HFFc6 (cell line): ENCODE results near the gene ADGRB3. TPM values are rescaled to one million over a fixed set of nuclear protein-coding genes. Genes with fewer than 3 reads are reported as not detected.
"Not testable (repeated sequence)": the region's sequence is repeated elsewhere in the genome, so short reads cannot be mapped to it uniquely, and the experiment has no call there.

Experiments
- DNase-seq: peaks from one replicate; pipeline ENCODE4 v3.0.0-alpha.2; 2018
- H3K27ac Mint-ChIP-seq: 2 replicates; pipeline ENCODE4 v1.8.0; 2020; ENCODE audit warnings: mild to moderate bottlenecking, mixed read lengths
- H3K27me3 Mint-ChIP-seq: 2 replicates; pipeline ENCODE4 v1.8.0; 2021; ENCODE audit warnings: mild to moderate bottlenecking, moderate library complexity, mixed read lengths; ENCODE audit not compliant: insufficient read depth
- H3K36me3 Mint-ChIP-seq: 2 replicates; pipeline ENCODE4 v1.8.0; 2021; ENCODE audit warnings: low read depth, mixed read lengths
- H3K4me1 Mint-ChIP-seq: 2 replicates; pipeline ENCODE4 v1.8.0; 2020; ENCODE audit warnings: low read depth, mixed read lengths
- H3K4me3 Mint-ChIP-seq: 2 replicates; pipeline ENCODE4 v1.8.0; 2020; ENCODE audit warnings: mild to moderate bottlenecking, moderate library complexity, mixed read lengths
- H3K9me3 Mint-ChIP-seq: 2 replicates; pipeline ENCODE4 v1.8.0; 2020; ENCODE audit warnings: mild to moderate bottlenecking, mixed read lengths
- CTCF ChIP-seq: fragments of 200-600 bp; sonication (generic); IDR thresholded peaks from 2 replicates; pipeline ENCODE4 v1.5.0; 2021; ENCODE audit warnings: antibody characterized with exemption, mild to moderate bottlenecking
- total RNA-seq, 6 experiments: library from RNA; stranded (reverse); fragmentation: NEBNext Ultra II Directional; extraction: Animal tissue kit (Norgen Biotek cat#: 25700); gene quantifications; 2 replicates in 1 of 6; 3 replicates in 5 of 6; pipeline ENCODE4 v1.2.3, GENCODE V29; 2021

ADGRB3 gene
- total RNA-seq, 6 experiments from 2014 or later, result 0.05 to 0.07 (median 0.05) TPM; not detected in 3

DNA sequence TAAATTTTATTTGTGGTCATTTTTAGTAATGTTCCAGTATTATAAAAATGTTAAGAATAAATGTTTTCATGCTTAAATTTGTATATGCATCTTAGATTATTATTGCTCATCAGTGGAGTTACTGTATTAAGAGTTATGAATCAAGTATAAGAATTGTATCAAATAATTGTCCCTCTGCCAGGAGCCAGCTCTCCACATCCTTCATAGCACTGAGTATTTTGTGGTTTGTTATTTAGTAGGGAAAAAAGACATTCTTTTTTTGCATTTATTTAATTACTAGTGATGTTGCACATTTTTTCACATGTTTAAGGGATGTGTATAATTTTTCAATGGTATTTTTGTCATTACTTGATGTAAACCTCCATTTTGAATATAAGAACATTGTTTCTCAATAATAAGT, 102.0 kb downstream of the ADGRB3 start:
- peaks cover 4% of the 10 kb centered on the region for H3K9me3 Mint-ChIP-seq
- no peak for TF ChIP-seq CTCF
- no peaks in the 10 kb centered on the region for H3K36me3 Mint-ChIP-seq
- H3K27me3 Mint-ChIP-seq, result no peaks in the 10 kb centered on the region
- no peak overlapping the region for H3K4me3 Mint-ChIP-seq
- H3K4me1 Mint-ChIP-seq, result no peaks in the 10 kb centered on the region
- no peak overlapping the region for H3K27ac Mint-ChIP-seq
- DNase-seq, result no peak

GRCh38 chr6:68738039-68738438, 103.0 kb downstream of the ADGRB3 start:
- H3K9me3 Mint-ChIP-seq, result peaks cover 1% of the 10 kb centered on the region; the same call in 1 of the 2 replicates
- H3K4me1 Mint-ChIP-seq, result no peaks in the 10 kb centered on the region

GRCh38 chr6:68740828-68741500, 105.9 kb downstream of the ADGRB3 start:
- H3K27me3 Mint-ChIP-seq, result no peaks in the 10 kb centered on the region; the same call in 1 of the 2 replicates
- peaks cover 5% of the 10 kb centered on the region for H3K9me3 Mint-ChIP-seq
- H3K4me3 Mint-ChIP-seq, result no peak overlapping the region
- H3K27ac Mint-ChIP-seq, result no peak overlapping the region
- DNase-seq, result no peak
- no peaks in the 10 kb centered on the region for H3K4me1 Mint-ChIP-seq
- no peaks in the 10 kb centered on the region for H3K36me3 Mint-ChIP-seq
- TF ChIP-seq CTCF, result no peak

More at GRCh38 chr6:68738039-68738438, 103.0 kb downstream of the ADGRB3 start:
- no peak for TF ChIP-seq CTCF
- Mint-ChIP-seq H3K4me3 (no peak overlapping the region), H3K27me3 (no peaks in the 10 kb centered on the region), H3K27ac (no peak overlapping the region), H3K36me3 (no peaks in the 10 kb centered on the region)
- DNase-seq, result no peak

GRCh38 chr6:68741501-68742386, 106.7 kb downstream of the ADGRB3 start:
- H3K4me3 Mint-ChIP-seq, result no peak overlapping the region
- H3K4me1 Mint-ChIP-seq, result no peaks in the 10 kb centered on the region
- H3K27ac Mint-ChIP-seq, result no peak overlapping the region
- no peaks in the 10 kb centered on the region for H3K36me3 Mint-ChIP-seq
- peaks cover 5% of the 10 kb centered on the region for H3K9me3 Mint-ChIP-seq
- H3K27me3 Mint-ChIP-seq, result no peaks in the 10 kb centered on the region; the same call in 1 of the 2 replicates
- no peak for DNase-seq
- TF ChIP-seq CTCF, result no peak

- H3K4me3 Mint-ChIP-seq, result no peak overlapping the region
- no peaks in the 10 kb centered on the region for H3K4me1 Mint-ChIP-seq
- no peak for TF ChIP-seq CTCF
- peaks cover 14% of the 10 kb centered on the region for H3K9me3 Mint-ChIP-seq
- no peaks in the 10 kb centered on the region for H3K36me3 Mint-ChIP-seq
- H3K27me3 Mint-ChIP-seq, result no peaks in the 10 kb centered on the region; the same call in 1 of the 2 replicates
- H3K27ac Mint-ChIP-seq, result no peak overlapping the region
- DNase-seq, result no peak
These were observed 108.0 kb downstream of the ADGRB3 start for GRCh38 chr6:68743099-68743498.

DNA sequence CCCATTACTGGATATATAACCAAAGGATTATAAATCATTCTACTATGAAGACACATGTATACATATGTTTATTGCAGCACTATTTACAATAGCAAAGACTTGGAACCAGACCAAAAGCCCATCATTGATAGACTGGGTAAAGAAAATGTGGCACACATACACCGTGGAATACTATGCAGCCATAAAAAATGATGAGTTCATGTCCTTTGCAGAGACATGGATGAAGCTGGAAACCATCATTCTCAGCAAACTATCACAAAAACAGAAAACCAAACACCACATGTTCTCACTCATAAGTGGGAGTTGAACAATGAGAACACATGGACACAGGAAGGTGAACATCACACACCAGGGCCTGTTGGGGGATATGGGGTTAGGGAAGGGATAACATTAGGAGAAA, 109.3 kb downstream of the ADGRB3 start:
- H3K9me3 Mint-ChIP-seq, result peaks cover 16% of the 10 kb centered on the region
- not testable (repeated sequence) for H3K4me3 Mint-ChIP-seq, H3K4me1 Mint-ChIP-seq, H3K27ac Mint-ChIP-seq, DNase-seq, H3K27me3 Mint-ChIP-seq, H3K36me3 Mint-ChIP-seq
